Endothelial cell (in vitro differentiated cells): ENCODE results near the gene MS4A18. TPM values are rescaled to one million over a fixed set of nuclear protein-coding genes. Genes with fewer than 3 reads are reported as not detected.
A peak's percentile ranks its signal among the peaks of the same experiment; 100 is the strongest.

Experiments
- DNase-seq: peaks from one replicate; pipeline ENCODE4 v3.0.0; 2021; ENCODE audit warnings: low spot score
- H3K27ac Mint-ChIP-seq: one replicate; pipeline ENCODE4 v1.8.0; 2021; ENCODE audit warnings: mixed read lengths, inconsistent platforms; ENCODE audit not compliant: unreplicated experiment
- H3K27me3 Mint-ChIP-seq: one replicate; pipeline ENCODE4 v1.8.0; 2021; ENCODE audit warnings: mild to moderate bottlenecking, moderate library complexity, mixed read lengths, inconsistent platforms; ENCODE audit not compliant: unreplicated experiment
- H3K36me3 Mint-ChIP-seq: one replicate; pipeline ENCODE4 v1.8.0; 2021; ENCODE audit warnings: mild to moderate bottlenecking, low read depth, mixed read lengths, inconsistent platforms; ENCODE audit not compliant: unreplicated experiment
- H3K4me1 Mint-ChIP-seq: one replicate; pipeline ENCODE4 v1.8.0; 2021; ENCODE audit warnings: mild to moderate bottlenecking, mixed read lengths, inconsistent platforms; ENCODE audit not compliant: unreplicated experiment
- H3K4me3 Mint-ChIP-seq: one replicate; pipeline ENCODE4 v1.8.0; 2021; ENCODE audit warnings: mild to moderate bottlenecking, mixed read lengths, inconsistent platforms; ENCODE audit not compliant: unreplicated experiment
- H3K9me3 Mint-ChIP-seq: one replicate; pipeline ENCODE4 v1.8.0; 2021; ENCODE audit warnings: mixed read lengths, inconsistent platforms; ENCODE audit not compliant: unreplicated experiment
- CTCF ChIP-seq: fragments of 200-600 bp; sonication (generic); IDR thresholded peaks from one replicate; pipeline ENCODE4 v1.5.0; 2021; ENCODE audit warnings: antibody characterized with exemption; ENCODE audit not compliant: unreplicated experiment
- total RNA-seq: library from RNA; stranded (reverse); fragmentation: NEBNext Ultra II Directional; extraction: Animal tissue kit (Norgen Biotek cat#: 25700); gene quantifications from one replicate; pipeline ENCODE4 v1.2.1, GENCODE V29; 2021; ENCODE audit not compliant: unreplicated experiment

Gene MS4A18
- total RNA-seq, 1 donor from 2014 or later = not detected

- Mint-ChIP-seq H3K27me3 (peaks cover 2% of the 10 kb centered on the region), H3K27ac (no peak overlapping the region), H3K9me3 (peaks cover 3% of the 10 kb centered on the region), H3K4me3 (no peak overlapping the region), H3K4me1 (peaks cover 15% of the 10 kb centered on the region), H3K36me3 (peaks cover 5% of the 10 kb centered on the region)
- no peak for TF ChIP-seq CTCF
- no peak for DNase-seq
These were observed 37.1 kb downstream of the MS4A18 start for GRCh38 chr11:60761436-60762190.

- Mint-ChIP-seq H3K36me3 (no peaks in the 10 kb centered on the region), H3K4me3 (no peak overlapping the region), H3K9me3 (no peaks in the 10 kb centered on the region), H3K27ac (no peak overlapping the region), H3K27me3 (peaks cover 4% of the 10 kb centered on the region), H3K4me1 (peaks cover 15% of the 10 kb centered on the region)
- DNase-seq = no peak
- TF ChIP-seq CTCF = peak; percentile 64
These were observed 38.6 kb downstream of the MS4A18 start for GRCh38 chr11:60762851-60763691.

- no peak for DNase-seq
- Mint-ChIP-seq H3K36me3 (no peaks in the 10 kb centered on the region), H3K27ac (no peak overlapping the region), H3K9me3 (no peaks in the 10 kb centered on the region), H3K27me3 (peaks cover 5% of the 10 kb centered on the region), H3K4me1 (peaks cover 12% of the 10 kb centered on the region), H3K4me3 (no peak overlapping the region)
- no peak for TF ChIP-seq CTCF
These were observed 39.3 kb downstream of the MS4A18 start for GRCh38 chr11:60763692-60764369.

GRCh38 chr11:60764879-60765278 lies 40.4 kb downstream of the MS4A18 start:
- Mint-ChIP-seq H3K4me3 (no peak overlapping the region), H3K36me3 (no peaks in the 10 kb centered on the region), H3K4me1 (peaks cover 4% of the 10 kb centered on the region), H3K27ac (no peak overlapping the region), H3K27me3 (peaks cover 6% of the 10 kb centered on the region), H3K9me3 (no peaks in the 10 kb centered on the region)
- no peak for DNase-seq
- TF ChIP-seq CTCF = no peak
